IPS-20b (cell line): ENCODE data around the gene FTO.

Experiments
- H3K27ac ChIP-seq: one replicate; pipeline ENCODE4 v1.5.1; 2013; ENCODE audit warnings: low read length
- H3K27me3 ChIP-seq: 2 replicates; pipeline ENCODE4 v1.6.1; 2013; ENCODE audit warnings: mild to moderate bottlenecking, low read length, inconsistent platforms; ENCODE audit not compliant: insufficient read depth
- H3K36me3 ChIP-seq: 2 replicates; pipeline ENCODE4 v1.6.1; 2013; ENCODE audit warnings: low read depth, mild to moderate bottlenecking, inconsistent platforms, low read length, moderate library complexity; ENCODE audit not compliant: insufficient read depth
- H3K4me1 ChIP-seq: 2 replicates; pipeline ENCODE4 v1.6.1; 2013; ENCODE audit warnings: mild to moderate bottlenecking, control low read depth, inconsistent platforms, low read length, moderate library complexity; ENCODE audit not compliant: insufficient read depth
- H3K4me3 ChIP-seq: 2 replicates; pipeline ENCODE4 v1.5.1; 2013; ENCODE audit warnings: mild to moderate bottlenecking, low read length, inconsistent platforms
- H3K9ac ChIP-seq: 2 replicates; pipeline ENCODE4 v1.6.1; 2013; ENCODE audit warnings: low read depth, mild to moderate bottlenecking, inconsistent platforms, low read length, moderate library complexity
- H3K9me3 ChIP-seq: 2 replicates; pipeline ENCODE4 v1.6.1; 2013; ENCODE audit warnings: mild to moderate bottlenecking, low read depth, low read length, inconsistent platforms; ENCODE audit not compliant: insufficient read depth

FTO gene

DNA sequence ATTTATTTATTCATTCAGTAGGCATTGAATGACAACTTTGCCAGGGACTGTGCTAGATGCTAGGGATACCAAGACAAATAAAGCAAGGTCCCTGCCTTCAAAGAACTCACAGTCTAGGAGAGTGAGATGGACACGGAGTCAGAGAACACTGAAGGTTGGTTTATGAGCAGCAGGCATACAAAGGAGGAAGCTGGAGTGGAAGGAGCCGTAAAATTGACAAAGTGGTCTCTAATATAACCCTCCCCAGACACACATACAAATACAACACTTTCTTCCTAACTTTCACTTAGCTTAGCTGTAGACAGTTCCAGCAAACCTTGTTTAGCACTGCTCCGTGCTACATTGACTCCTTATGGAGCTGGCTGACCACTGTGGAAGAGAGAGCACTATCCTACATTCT, 353.0 kb downstream of the FTO start:
- Histone ChIP-seq H3K9ac (no peak overlapping the region), H3K27me3 (peaks cover 12% of the 10 kb centered on the region), H3K36me3 (no peaks in the 10 kb centered on the region), H3K4me3 (no peak overlapping the region), H3K9me3 (no peaks in the 10 kb centered on the region), H3K27ac (no peak overlapping the region), H3K4me1 (peaks cover 19% of the 10 kb centered on the region)

GRCh38 chr16:54059319-54059718, 355.4 kb downstream of the FTO start:
- no peak overlapping the region for H3K4me3 ChIP-seq
- H3K27ac ChIP-seq = no peak overlapping the region
- H3K9me3 ChIP-seq = no peaks in the 10 kb centered on the region
- peaks cover 8% of the 10 kb centered on the region for H3K4me1 ChIP-seq
- H3K9ac ChIP-seq = no peak overlapping the region
- H3K27me3 ChIP-seq = peaks cover 7% of the 10 kb centered on the region
- no peaks in the 10 kb centered on the region for H3K36me3 ChIP-seq

GRCh38 chr16:54060599-54061421, 356.9 kb downstream of the FTO start:
- Histone ChIP-seq H3K27me3 (no peaks in the 10 kb centered on the region), H3K4me1 (no peaks in the 10 kb centered on the region), H3K27ac (no peak overlapping the region), H3K9me3 (no peaks in the 10 kb centered on the region), H3K4me3 (no peak overlapping the region), H3K36me3 (no peaks in the 10 kb centered on the region), H3K9ac (no peak overlapping the region)

DNA sequence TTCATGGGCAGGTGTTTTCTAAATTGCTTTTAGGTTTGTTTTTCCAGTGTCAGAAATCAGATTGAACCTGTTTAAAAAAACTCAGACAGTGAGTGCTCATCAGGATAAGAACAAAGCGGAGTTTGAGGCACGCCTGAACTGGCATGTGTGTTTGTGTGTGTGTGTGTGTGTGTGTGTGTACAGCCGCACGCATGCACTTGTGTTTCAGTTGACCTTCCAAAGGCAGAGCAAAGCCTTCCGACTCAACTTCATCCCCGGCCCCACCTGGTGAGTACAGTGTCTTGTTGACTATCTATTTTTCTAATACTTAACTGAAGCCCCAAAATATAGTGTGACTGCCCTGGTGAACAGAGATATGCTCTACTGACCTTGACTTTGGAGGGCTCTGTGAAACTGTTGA, 357.5 kb downstream of the FTO start:
- Histone ChIP-seq H3K27me3 (no peaks in the 10 kb centered on the region), H3K9ac (no peak overlapping the region), H3K4me1 (0 out of 2 replicates have a peak, but pooled peaks cover under 1% of the 10 kb centered on the region), H3K9me3 (no peaks in the 10 kb centered on the region), H3K36me3 (no peaks in the 10 kb centered on the region), H3K4me3 (no peak overlapping the region), H3K27ac (no peak overlapping the region)

DNA sequence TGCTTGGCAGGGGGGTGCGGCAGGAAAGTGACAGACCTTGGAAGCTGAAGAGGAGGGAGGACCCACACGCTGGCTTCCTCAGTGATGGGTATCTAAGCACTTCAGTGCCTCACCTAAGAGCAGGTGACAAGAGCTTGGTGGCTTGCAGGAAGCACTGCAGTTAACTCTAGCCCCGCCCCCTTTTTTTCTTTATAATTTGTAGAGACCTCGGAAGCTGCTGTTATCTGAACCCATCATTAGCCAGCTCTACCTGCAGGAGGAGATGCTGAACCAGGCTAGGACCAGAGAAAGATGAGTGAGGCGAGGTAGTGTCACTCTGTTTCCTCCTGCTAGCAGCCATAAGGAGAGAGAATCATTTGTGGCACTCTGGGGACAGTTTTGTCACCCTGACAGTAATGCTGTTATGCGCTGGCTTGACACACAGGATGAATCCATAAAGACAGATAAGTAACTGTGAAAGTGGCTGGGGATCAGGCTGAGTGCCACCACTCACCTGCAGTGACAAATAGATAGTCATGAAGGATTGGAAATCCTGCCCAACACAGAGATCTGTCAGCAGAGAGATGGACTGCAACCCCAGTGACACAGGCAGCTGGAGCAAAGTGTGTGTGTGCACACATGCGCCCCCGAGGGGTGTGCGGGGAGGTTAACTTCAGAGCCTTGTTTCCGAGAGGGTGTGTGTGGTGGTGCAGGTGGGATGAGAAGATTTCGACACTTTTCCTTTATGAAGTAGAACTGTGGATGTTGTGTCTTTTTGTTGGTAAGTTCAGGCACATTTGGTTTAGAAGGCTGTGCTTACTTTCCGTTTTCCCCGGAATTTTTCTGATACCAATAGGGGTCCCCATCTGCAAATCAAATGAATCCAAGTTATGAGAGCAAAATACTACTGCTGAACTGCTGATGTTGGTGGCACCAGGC, 358.7 kb downstream of the FTO start:
- Histone ChIP-seq H3K4me3 (no peak overlapping the region), H3K36me3 (no peaks in the 10 kb centered on the region), H3K27me3 (no peaks in the 10 kb centered on the region), H3K4me1 (peaks cover 5% of the 10 kb centered on the region; the same call in 1 of the 2 replicates), H3K9ac (no peak overlapping the region), H3K9me3 (no peaks in the 10 kb centered on the region), H3K27ac (no peak overlapping the region)

DNA sequence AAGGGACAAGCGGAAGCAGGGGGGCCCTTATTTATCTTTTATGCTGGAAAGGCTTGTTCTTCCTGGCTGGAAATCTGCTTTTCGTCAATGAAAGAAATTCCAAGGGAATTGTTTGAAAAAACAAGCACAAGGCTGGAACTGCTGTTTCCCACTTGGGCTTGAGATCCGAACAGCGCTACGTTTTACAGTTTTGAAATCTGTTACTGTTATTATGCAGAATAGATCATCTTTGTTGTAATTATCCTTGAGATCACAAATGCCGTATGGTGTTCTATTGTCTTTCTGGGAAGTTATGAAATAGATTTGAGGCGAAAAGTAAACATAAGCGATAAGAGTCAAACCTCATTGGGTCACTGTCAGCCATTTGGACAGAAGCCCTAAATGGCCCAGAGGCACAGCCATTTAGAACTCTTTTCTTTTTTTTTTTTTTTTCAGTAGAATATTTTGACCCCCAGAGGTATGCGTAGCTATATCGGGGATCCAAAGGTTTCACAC, 359.4 kb downstream of the FTO start:
- no peaks in the 10 kb centered on the region for H3K36me3 ChIP-seq
- no peak overlapping the region for H3K4me3 ChIP-seq
- H3K27me3 ChIP-seq = no peaks in the 10 kb centered on the region
- H3K27ac ChIP-seq = no peak overlapping the region
- no peaks in the 10 kb centered on the region for H3K9me3 ChIP-seq
- no peak overlapping the region for H3K9ac ChIP-seq
- H3K4me1 ChIP-seq = peaks cover 12% of the 10 kb centered on the region

DNA sequence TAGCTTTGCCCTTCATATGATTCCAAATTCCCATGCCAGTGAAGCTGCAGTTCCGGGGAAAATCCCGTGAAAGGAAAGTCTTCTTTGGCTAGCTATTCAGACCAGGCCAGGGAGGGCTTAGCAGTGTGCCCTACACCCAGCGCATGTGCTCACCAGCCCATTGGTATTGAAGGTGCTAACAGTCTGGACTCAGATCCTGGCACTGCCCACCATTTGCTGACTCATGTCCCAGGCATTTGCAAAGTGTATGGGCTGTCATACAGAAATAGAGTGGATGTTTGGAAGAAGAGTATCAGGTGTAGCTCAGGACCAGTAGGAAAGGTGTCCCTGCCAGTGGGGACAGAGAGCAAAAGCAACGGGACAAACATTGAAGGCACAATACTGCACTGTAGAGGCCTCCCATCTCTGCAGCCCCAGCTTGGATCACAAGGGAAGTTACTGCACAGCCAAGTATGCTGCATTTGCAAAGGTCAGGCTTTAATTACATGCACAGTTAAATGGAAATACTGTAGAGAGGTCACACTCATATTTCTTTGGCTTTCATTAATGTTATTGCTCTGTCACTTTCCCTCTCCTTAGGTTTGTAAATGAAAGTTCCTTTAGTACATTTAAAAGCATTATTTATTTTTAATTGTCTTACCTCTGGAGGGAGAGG, 362.6 kb downstream of the FTO start:
- H3K9me3 ChIP-seq = no peaks in the 10 kb centered on the region
- H3K4me3 ChIP-seq = no peak overlapping the region
- no peak overlapping the region for H3K27ac ChIP-seq
- no peaks in the 10 kb centered on the region for H3K36me3 ChIP-seq
- peaks cover 15% of the 10 kb centered on the region for H3K4me1 ChIP-seq
- H3K9ac ChIP-seq = no peak overlapping the region
- no peaks in the 10 kb centered on the region for H3K27me3 ChIP-seq

DNA sequence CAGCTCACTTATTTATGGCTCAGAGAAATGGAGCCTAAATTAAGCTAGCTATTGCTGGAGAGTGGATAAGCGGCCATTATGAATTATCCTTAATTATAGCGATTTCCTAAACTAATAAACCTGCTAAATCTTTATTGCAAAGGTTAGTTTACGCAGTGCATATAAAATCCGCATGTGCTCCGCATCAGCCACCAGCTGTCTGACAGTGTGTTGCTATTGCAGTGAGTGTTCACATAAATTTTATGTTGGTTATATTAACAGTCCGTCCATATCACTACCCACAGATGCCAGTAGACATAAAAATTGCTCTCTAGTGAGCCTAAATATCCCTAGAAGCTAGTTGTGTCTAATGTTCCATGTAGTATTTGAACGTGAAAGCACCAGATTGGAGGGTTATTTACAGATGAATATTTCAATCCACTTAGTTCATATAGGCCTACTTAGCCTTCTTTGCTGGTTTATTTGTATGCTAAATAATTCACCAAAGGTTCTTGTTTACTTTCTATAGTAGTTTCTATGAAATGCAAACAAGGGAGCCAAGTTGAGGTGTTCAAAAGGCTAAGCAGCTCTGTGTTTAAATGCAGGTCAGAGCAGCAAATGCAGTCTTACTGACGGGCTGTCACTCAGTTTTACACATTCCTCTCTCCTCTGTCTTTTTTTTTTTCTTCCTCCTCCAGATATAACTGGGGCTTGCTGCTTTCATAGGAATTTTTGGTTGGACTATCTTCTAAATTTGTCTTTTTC, 363.5 kb downstream of the FTO start:
- H3K9me3 ChIP-seq = no peaks in the 10 kb centered on the region
- H3K4me3 ChIP-seq = no peak overlapping the region
- no peak overlapping the region for H3K27ac ChIP-seq
- H3K27me3 ChIP-seq = no peaks in the 10 kb centered on the region
- no peaks in the 10 kb centered on the region for H3K36me3 ChIP-seq
- no peak overlapping the region for H3K9ac ChIP-seq
- peaks cover 15% of the 10 kb centered on the region for H3K4me1 ChIP-seq

- Histone ChIP-seq H3K27me3 (no peaks in the 10 kb centered on the region), H3K36me3 (no peaks in the 10 kb centered on the region), H3K4me1 (peaks cover 15% of the 10 kb centered on the region), H3K9ac (no peak overlapping the region), H3K27ac (no peak overlapping the region), H3K4me3 (no peak overlapping the region), H3K9me3 (no peaks in the 10 kb centered on the region)
These were observed 364.3 kb downstream of the FTO start for GRCh38 chr16:54068212-54068611.

DNA sequence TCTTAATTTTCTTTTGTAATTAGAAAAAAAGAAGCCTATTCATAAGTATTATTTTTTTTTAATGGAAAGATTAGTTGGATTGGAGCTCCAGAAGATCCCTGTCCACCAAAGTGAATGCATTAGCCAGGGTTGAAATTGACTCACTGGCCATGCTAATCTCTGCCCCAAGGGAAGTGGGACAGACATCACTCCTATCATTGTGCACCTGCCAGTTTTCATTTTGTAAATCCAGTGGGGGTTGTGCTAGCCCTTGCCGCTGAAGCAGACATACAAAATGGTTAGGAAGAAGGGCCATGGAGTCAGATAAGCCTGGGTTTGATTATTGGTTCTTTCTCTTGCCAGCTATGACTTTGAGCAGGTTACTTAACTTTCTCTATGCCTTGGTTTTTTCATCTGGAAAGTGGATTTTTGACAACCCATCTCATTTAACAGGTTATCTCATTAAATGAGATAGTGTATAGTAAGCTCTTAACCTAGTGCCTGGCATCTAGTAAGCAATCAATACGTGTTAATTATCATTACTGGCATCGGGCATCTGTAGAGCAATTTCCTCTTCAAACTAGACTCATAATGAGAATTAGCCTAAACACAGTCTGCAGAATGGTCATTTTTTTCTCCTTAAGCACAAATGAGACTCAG, 365.8 kb downstream of the FTO start:
- Histone ChIP-seq H3K27ac (no peak overlapping the region), H3K27me3 (no peaks in the 10 kb centered on the region), H3K9ac (no peak overlapping the region), H3K4me1 (peaks cover 15% of the 10 kb centered on the region), H3K9me3 (no peaks in the 10 kb centered on the region), H3K36me3 (no peaks in the 10 kb centered on the region), H3K4me3 (no peak overlapping the region)
